ENCODE results near the gene TRMT61B.

Gene TRMT61B

DNA sequence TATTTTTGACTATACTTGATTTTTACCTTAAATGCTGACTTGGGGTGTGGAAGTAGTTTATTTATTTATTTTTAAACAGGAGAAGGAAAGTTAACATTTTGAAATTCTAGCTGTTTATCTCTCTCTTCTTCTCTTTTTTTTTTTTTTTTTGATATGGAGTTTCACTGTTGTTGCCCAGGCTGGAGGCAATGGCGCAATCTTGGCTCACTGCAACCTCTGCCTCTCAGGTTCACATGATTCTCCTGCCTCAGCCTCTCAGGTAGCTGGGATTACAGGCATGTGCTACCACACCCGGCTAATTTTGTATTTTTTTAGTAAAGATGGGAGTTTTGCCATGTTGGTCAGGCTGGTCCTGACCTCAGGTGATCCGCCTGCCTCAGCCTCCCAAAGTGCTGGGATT lies 35.4 kb upstream of the TRMT61B start:
- no peak overlapping the region for H3K4me3 ChIP-seq (ENCODE audit: control insufficient read depth, low read depth, low read length)
- TF ChIP-seq, protein P1, sequence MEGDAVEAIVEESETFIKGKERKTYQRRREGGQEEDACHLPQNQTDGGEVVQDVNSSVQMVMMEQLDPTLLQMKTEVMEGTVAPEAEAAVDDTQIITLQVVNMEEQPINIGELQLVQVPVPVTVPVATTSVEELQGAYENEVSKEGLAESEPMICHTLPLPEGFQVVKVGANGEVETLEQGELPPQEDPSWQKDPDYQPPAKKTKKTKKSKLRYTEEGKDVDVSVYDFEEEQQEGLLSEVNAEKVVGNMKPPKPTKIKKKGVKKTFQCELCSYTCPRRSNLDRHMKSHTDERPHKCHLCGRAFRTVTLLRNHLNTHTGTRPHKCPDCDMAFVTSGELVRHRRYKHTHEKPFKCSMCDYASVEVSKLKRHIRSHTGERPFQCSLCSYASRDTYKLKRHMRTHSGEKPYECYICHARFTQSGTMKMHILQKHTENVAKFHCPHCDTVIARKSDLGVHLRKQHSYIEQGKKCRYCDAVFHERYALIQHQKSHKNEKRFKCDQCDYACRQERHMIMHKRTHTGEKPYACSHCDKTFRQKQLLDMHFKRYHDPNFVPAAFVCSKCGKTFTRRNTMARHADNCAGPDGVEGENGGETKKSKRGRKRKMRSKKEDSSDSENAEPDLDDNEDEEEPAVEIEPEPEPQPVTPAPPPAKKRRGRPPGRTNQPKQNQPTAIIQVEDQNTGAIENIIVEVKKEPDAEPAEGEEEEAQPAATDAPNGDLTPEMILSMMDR (conservative IDR thresholded peaks at IDR 0.05; ENCODE audit: control insufficient read depth, insufficient read depth, low read depth, low read length): no peak
- DNase-seq (ENCODE audit: low read depth): no peak

DNA sequence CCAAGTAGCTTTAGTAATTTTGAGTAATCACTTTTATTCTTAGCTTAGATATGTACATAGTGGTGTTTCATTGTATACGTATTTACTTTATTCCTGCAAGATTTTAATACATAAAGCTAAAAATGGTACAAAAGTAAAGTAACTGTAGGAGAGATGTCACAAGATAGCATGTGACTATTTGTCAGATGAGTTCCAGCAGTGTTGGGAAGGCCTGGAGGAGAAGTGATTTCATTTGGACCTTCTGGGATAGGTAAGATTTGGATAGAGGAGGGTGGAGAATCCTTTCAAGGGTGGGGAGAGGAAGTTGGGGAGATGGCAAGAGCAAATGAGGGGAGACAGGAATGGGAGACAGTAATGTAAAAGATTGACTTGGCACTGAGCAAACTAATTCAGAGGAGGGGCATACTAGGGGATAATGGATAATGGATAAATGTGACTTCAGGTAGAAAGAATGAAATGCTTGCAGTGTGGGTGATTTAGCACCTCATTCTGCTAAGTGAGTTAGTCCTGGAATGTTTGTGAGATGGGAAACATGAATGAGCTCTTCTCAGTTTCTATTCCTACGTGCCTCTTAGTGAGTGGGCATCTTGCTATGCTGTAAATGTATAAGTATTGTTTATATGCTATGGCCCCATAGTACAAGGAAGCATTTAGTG lies 34.8 kb upstream of the TRMT61B start:
- no peak for DNase-seq (ENCODE audit: low read depth)
- TF ChIP-seq, protein P1 (conservative IDR thresholded peaks at IDR 0.05; ENCODE audit: control insufficient read depth, insufficient read depth, low read depth, low read length): no peak
- H3K4me3 ChIP-seq (ENCODE audit: control insufficient read depth, low read depth, low read length): no peak overlapping the region

- TF ChIP-seq, protein P1 (conservative IDR thresholded peaks at IDR 0.05; ENCODE audit: control insufficient read depth, insufficient read depth, low read depth, low read length): no peak
- peak; percentile 35 for DNase-seq (ENCODE audit: low read depth)
- no peak overlapping the region for H3K4me3 ChIP-seq (ENCODE audit: control insufficient read depth, low read depth, low read length)
Observed at GRCh38 chr2:28904295-28904694, 34.2 kb upstream of the TRMT61B start.

DNA sequence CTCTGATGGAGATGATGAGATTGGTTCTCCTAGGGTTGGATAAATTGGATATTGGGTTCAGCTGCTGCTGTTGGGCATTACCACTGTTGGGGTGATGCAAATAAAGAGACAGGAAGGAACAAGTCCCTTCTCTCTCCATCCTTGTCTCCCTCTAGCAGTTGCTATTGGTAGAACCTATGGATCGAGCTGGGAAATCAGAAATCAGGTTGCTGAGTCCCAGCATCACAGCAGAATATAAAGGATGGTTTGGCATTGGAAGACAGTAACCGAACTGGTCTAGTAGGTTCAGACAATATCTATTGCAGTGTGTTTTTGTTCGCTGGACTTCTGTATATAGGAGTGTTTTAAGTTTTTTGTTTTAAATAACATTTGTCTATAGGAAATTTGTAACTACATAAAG lies 32.5 kb upstream of the TRMT61B start:
- TF ChIP-seq, protein P1 (conservative IDR thresholded peaks at IDR 0.05; ENCODE audit: control insufficient read depth, insufficient read depth, low read depth, low read length): no peak
- DNase-seq (ENCODE audit: low read depth): no peak
- no peak overlapping the region for H3K4me3 ChIP-seq (ENCODE audit: control insufficient read depth, low read depth, low read length)

DNA sequence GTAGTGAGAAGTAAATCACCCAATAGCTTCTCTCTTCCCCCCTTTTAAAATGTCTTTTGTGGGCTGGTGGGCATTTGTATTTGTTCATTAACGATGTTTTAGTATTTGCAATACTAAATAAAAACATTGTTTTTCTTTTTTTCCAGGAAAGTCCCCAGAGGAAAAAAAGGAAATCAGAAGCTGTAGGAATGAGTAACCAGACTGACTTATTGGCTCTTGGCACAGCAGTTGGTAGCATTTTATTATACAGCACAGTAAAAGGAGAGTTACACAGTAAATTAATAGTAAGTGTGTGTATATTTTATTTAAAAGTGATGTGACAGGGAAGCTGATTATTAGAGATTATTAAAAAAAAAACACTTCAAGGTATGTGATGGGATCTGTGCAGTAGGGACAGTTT lies 31.7 kb upstream of the TRMT61B start:
- TF ChIP-seq, protein P1 (conservative IDR thresholded peaks at IDR 0.05; ENCODE audit: control insufficient read depth, insufficient read depth, low read depth, low read length): no peak
- no peak overlapping the region for H3K4me3 ChIP-seq (ENCODE audit: control insufficient read depth, low read depth, low read length)
- DNase-seq (ENCODE audit: low read depth): peak; percentile 34

DNA sequence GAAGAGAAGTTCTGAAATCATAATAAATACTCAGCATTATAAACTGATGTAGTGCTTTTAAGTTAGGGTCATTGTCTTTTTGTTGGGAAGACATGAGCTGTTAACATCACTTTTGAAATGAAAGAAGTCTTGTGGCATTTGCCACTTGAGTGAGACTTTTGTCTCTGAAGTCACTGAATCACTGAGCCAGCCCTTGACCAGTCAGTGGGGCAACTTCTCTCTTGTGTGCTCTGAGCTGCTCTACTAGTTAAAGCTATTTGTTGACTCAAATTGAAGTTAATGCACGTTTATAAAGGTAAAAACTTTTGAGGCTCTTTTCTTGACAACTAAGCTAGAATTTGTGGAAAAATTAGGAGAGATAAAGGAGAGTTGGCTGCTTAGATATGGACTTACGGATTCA lies 31.1 kb upstream of the TRMT61B start:
- DNase-seq (ENCODE audit: low read depth): no peak
- TF ChIP-seq, protein P1 (conservative IDR thresholded peaks at IDR 0.05; ENCODE audit: control insufficient read depth, insufficient read depth, low read depth, low read length): no peak
- H3K4me3 ChIP-seq (ENCODE audit: control insufficient read depth, low read depth, low read length): no peak overlapping the region

DNA sequence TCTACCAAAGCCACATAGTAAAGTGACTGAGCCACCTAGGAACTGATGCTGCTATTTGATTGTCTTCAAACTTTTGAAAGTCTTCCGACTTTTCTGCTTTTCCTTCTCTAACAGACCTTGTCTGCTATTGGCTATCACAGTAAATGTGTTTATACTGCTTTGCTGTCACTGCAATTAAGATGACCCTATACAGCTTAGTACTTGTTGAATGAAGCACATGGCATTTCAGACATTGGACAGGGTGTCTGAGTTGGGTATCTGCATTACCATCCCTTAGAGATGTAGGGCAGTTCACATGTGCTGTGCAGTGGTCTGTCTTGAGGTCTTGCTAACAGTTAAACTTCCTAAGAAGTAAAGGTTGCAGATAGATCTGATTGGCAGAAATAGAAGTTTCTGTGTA lies 27.9 kb upstream of the TRMT61B start:
- no peak overlapping the region for H3K4me3 ChIP-seq (ENCODE audit: control insufficient read depth, low read depth, low read length)
- TF ChIP-seq, protein P1 (conservative IDR thresholded peaks at IDR 0.05; ENCODE audit: control insufficient read depth, insufficient read depth, low read depth, low read length): no peak
- no peak for DNase-seq (ENCODE audit: low read depth)
